ENCODE measurements around the gene RHBDF1.
"Not testable (repeated sequence)": the region's sequence is repeated elsewhere in the genome, so short reads cannot be mapped to it uniquely, and the experiment has no call there.

The RHBDF1 gene

DNA sequence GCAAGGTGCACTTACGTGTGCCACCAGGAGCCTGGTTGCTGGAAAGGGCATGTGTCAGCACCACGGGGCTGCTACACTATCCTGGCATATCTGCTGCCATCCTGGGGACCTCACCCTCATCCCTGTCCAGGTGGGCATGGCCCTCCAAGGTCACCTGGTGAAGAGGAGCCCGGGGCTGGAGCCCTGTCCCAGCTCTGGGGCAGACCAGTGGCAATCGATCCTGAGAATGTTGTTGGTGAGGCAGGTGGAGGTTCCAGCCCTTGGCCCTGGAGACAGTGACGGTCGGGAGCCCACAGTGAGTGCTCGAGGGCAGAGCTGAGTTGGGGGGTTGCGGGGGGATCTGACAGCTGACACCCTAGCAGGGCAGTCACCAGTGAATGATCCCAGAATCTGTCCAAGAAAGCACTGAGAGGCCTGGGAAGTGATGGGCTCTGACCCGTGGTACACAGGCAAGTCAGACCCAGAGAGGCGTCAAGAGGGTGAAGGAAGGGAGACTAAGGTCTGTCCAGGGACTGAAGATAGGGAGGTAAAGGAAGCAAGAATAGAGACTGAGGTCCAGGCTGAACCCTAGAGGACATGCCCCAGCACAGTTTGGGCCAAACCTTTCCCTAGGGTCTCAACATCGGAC is 36.6 kb downstream of the RHBDF1 start:
- no peak for DNase-seq

- no peak for DNase-seq
Measured at GRCh38 chr16:35011-35677, 37.3 kb downstream of the RHBDF1 start.

GRCh38 chr16:34648-34987 is 37.8 kb downstream of the RHBDF1 start:
- no peak for DNase-seq

- no peak for DNase-seq
Measured at GRCh38 chr16:33877-34647, 38.4 kb downstream of the RHBDF1 start.

DNA sequence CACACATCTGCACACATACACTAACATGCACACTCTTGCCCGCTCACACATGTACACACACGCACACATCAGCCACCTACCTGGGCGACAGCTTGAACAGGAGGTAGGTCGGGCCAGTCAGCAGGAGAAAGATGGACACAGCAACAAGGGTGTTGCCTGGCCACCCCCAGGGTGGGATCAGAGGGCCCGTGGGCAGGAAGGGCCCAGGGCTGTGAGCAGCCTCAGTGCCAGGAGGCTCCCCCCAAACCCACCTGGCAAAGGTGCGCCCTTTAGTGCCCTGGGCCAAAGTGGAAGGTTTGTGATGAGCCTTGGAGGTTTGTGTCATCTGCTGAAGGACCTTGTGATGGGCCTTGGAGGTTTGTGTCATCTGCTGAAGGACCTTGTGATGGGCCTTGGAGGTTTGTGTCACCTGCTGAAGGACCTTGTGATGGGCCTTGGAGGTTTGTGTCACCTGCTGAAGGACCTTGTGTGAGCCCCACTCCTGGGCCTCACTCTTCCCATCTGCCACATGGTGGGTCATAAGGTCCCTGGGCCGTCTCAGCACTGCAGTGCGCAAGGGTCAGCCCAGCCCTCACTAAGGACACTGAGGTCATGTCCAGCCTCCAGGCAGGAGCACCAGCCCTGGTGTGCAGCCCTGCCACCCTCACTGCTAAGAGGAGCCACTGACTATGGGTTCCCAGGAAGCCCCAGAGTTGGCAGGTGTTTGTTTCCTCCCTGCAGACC is 39.1 kb downstream of the RHBDF1 start:
- DNase-seq = not testable (repeated sequence)

- not testable (repeated sequence) for DNase-seq
Measured at GRCh38 chr16:30627-31026, 41.8 kb downstream of the RHBDF1 start.

GRCh38 chr16:25926-26348 is 46.5 kb downstream of the RHBDF1 start:
- DNase-seq = not testable (repeated sequence)

DNA sequence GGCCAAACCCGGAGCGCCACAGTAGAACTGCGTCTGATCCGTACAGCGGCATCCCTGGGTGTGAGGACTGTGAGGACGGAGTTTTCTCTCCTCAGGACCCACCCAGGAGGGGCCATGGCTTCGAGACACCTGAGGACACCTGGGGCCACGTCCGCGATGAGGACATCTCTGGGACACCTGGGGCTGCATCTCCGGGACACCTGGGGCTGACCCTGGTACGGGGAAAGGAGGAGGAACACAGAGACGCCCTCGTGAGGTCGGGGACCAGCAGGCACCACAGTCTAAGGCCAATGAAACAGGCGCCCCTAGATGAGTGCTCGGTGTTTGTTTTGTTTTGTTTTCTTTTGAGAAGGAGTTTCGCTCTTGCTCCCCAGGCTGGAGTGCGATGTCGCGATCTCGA is 48.3 kb downstream of the RHBDF1 start:
- DNase-seq = not testable (repeated sequence)

DNA sequence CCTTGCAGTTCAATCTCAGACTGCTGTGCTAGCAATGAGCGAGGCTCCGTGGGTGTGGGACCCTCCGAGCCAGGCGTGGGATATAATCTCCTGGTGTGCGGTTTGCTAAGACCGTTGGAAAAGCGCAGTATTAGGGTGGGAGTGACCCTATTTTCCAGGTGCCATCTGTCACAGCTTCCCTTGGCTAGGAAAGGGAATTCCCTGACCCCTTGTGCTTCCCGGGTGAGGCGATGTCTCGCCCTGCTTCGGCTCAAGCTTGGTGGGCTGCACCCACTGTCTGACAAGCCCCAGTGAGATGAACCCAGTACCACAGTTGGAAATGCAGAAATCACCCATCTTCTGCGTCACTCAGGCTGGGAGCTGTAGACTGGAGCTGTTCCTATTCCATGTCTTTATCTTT is 51.5 kb downstream of the RHBDF1 start:
- DNase-seq = not testable (repeated sequence)

DNA sequence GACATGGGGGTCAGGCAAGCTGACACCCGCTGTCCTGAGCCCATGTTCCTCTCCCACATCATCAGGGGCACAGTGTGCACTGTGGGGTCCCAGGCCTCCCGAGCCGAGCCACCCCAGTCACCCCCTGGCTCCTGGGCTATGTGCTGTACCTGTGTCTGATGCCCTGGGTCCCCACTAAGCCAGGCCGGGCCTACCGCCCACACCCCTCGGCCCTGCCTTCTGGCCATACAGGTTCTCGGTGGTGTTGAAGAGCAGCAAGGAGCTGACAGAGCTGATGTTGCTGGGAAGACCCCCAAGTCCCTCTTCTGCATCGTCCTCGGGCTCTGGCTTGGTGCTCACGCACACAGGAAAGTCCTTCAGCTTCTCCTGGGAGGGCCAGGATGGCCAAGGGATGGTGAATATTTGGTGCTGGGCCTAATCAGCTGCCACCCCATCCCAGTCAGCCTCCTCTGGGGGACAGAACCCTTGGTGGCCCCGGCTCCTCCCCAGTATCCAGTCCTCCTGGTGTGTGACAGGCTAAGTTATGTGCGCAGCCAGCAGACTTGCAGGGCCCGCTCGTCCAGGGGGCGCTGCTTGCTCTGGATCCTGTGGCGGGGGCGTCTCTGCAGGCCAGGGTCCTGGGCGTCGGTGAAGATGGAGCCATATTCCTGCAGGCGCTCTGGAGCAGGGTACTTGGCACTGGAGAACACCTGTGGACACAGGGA is 55.2 kb downstream of the RHBDF1 start:
- DNase-seq = not testable (repeated sequence)

- peak; percentile 6 to 72 for DNase-seq
Measured at GRCh38 chr16:10772-11171, 61.7 kb downstream of the RHBDF1 start.

- DNase-seq = no peak
Measured at GRCh38 chr16:9903-10665, 62.3 kb downstream of the RHBDF1 start.

All from NCI-H446 (cell line).